Activated CD8-positive, alpha-beta memory T cell treated with anti-CD3 and anti-CD28 coated beads, Interleukin-2, amount 50 U/mL, for 48 hours (primary cell): ENCODE results near the gene USP6NL.

Experiments
- DNase-seq: peaks from one replicate; pipeline ENCODE4 v3.0.0-alpha.2; 2020

Gene USP6NL

GRCh38 chr10:11615396-11615795, 3.9 kb upstream of the USP6NL start:
- DNase-seq = no peak

GRCh38 chr10:11612021-11613001, 861 bp upstream of the USP6NL start:
- DNase-seq = no peak

- peak; percentile 64 for DNase-seq
Observed at GRCh38 chr10:11610826-11611247, 613 bp downstream of the USP6NL start.

GRCh38 chr10:11610166-11610825, 1.2 kb downstream of the USP6NL start:
- no peak for DNase-seq

- DNase-seq = no peak
Observed at GRCh38 chr10:11609492-11610093, 1.9 kb downstream of the USP6NL start.

- DNase-seq = no peak
Observed at GRCh38 chr10:11609052-11609451, 2.4 kb downstream of the USP6NL start.

GRCh38 chr10:11608159-11609013, 3.1 kb downstream of the USP6NL start:
- no peak for DNase-seq

GRCh38 chr10:11605807-11606408, 5.5 kb downstream of the USP6NL start:
- no peak for DNase-seq

- no peak for DNase-seq
Observed at GRCh38 chr10:11604865-11605650, 6.4 kb downstream of the USP6NL start.

- DNase-seq = no peak
Observed at GRCh38 chr10:11603741-11604140, 7.7 kb downstream of the USP6NL start.

- no peak for DNase-seq
Observed at GRCh38 chr10:11602919-11603523, 8.4 kb downstream of the USP6NL start.

GRCh38 chr10:11602358-11602757, 9.1 kb downstream of the USP6NL start:
- no peak for DNase-seq

- DNase-seq = no peak
Observed at GRCh38 chr10:11601670-11602069, 9.8 kb downstream of the USP6NL start.

GRCh38 chr10:11600280-11600679, 11.2 kb downstream of the USP6NL start:
- no peak for DNase-seq

GRCh38 chr10:11598712-11599397, 12.6 kb downstream of the USP6NL start:
- no peak for DNase-seq

- no peak for DNase-seq
Observed at GRCh38 chr10:11597470-11597869, 14.0 kb downstream of the USP6NL start.

- DNase-seq = no peak
Observed at GRCh38 chr10:11595395-11595692, 16.1 kb downstream of the USP6NL start.

GRCh38 chr10:11594589-11595394, 16.7 kb downstream of the USP6NL start:
- no peak for DNase-seq

GRCh38 chr10:11593612-11594011, 17.8 kb downstream of the USP6NL start:
- DNase-seq = no peak

- no peak for DNase-seq
Observed at GRCh38 chr10:11589738-11590137, 21.7 kb downstream of the USP6NL start.
